Sigmoid colon (tissue), 4 donors: ENCODE results near the gene RAB31.
"Not testable (repeated sequence)": the region's sequence is repeated elsewhere in the genome, so short reads cannot be mapped to it uniquely, and the experiment has no call there.

ENCODE experiments used
- CTCF ChIP-seq, 4 experiments: fragments of 450-650 bp in 3 of 4; fragments of 200-600 bp in 1 of 4; IDR thresholded peaks; one replicate each; pipeline ENCODE4 v1.5.1; 2016 to 2019; ENCODE audit warnings: antibody characterized with exemption in 4 of 4, mild to moderate bottlenecking in 3 of 4, moderate library complexity in 2 of 4
- POLR2A ChIP-seq, 2 donors: fragments of 450-650 bp; IDR thresholded peaks; one replicate each; pipeline ENCODE4 v1.6.1; 2016; ENCODE audit warnings: antibody characterized with exemption in 2 of 2, mild to moderate bottlenecking in 2 of 2, moderate library complexity in 2 of 2
- POLR2AphosphoS5 ChIP-seq, 4 donors: sonication (generic); formaldehyde crosslinking; IDR thresholded peaks; one replicate each; pipeline ENCODE4 v1.6.1; 2017; ENCODE audit warnings: antibody characterized with exemption in 4 of 4

GRCh38 chr18:9678216-9678615 is 29.9 kb upstream of the RAB31 start:
- not testable (repeated sequence) for TF ChIP-seq CTCF, POLR2A, POLR2AphosphoS5 (IDR thresholded peaks at IDR 0.05)
